Upper lobe of right lung (tissue), 1 donor: ENCODE data around the gene JAKMIP3. TPM values are rescaled to one million over a fixed set of nuclear protein-coding genes. Genes with fewer than 3 reads are reported as not detected.

Source experiments
- ATAC-seq: fragments of 200-7000 bp; cut with Tn5 transposase; one replicate; pipeline ENCODE4 v1.9.1; 2020; ENCODE audit warnings: mild to moderate bottlenecking, moderate library complexity
- DNase-seq: peaks from one replicate; pipeline ENCODE4 v3.0.0-alpha.2; 2020
- H3K27ac ChIP-seq: fragments of 200-600 bp; one replicate; pipeline ENCODE4 v1.8.0; 2022
- H3K27me3 ChIP-seq: fragments of 200-600 bp; one replicate; pipeline ENCODE4 v1.8.0; 2022; ENCODE audit warnings: mild to moderate bottlenecking
- H3K36me3 ChIP-seq: fragments of 200-600 bp; one replicate; pipeline ENCODE4 v1.8.0; 2022
- H3K4me1 ChIP-seq: fragments of 200-600 bp; one replicate; pipeline ENCODE4 v1.8.0; 2022
- H3K4me3 ChIP-seq: fragments of 200-600 bp; one replicate; pipeline ENCODE4 v1.8.0; 2022; ENCODE audit warnings: mild to moderate bottlenecking
- H3K9me3 ChIP-seq: fragments of 200-600 bp; one replicate; pipeline ENCODE4 v1.8.0; 2022
- CTCF ChIP-seq: fragments of 200-600 bp; IDR thresholded peaks from one replicate; pipeline ENCODE4 v1.8.0; 2022; ENCODE audit warnings: antibody characterized with exemption
- intact Hi-C: fragments of 100-400 bp; cut with DNase I; formaldehyde crosslinking; loops from one replicate; pipeline ENCODE4 v1.11.0; 2022
- total RNA-seq: library from RNA; stranded (reverse); fragmentation: NEBNext Ultra II Directional; extraction: Animal tissue kit (Norgen Biotek cat#: 25700); gene quantifications from one replicate; pipeline ENCODE4 v1.2.1, GENCODE V29; 2021
- donor health status: DM: no; HTN: yes; CAD: no; lungs with severe emphysema.

The JAKMIP3 gene
- total RNA-seq, 1 donor from 2014 or later: 0.32 TPM

GRCh38 chr10:132062116-132062515, 3.6 kb upstream of the JAKMIP3 start:
- Histone ChIP-seq H3K4me1 (peaks cover 10% of the 10 kb centered on the region), H3K27me3 (peaks cover 10% of the 10 kb centered on the region), H3K36me3 (no peaks in the 10 kb centered on the region), H3K27ac (no peak overlapping the region), H3K4me3 (no peak overlapping the region), H3K9me3 (no peaks in the 10 kb centered on the region)
- DNase-seq (peak; percentile 31), ATAC-seq (no peak)
- no peak for TF ChIP-seq CTCF
- intact Hi-C loops: no loop called here

DNA sequence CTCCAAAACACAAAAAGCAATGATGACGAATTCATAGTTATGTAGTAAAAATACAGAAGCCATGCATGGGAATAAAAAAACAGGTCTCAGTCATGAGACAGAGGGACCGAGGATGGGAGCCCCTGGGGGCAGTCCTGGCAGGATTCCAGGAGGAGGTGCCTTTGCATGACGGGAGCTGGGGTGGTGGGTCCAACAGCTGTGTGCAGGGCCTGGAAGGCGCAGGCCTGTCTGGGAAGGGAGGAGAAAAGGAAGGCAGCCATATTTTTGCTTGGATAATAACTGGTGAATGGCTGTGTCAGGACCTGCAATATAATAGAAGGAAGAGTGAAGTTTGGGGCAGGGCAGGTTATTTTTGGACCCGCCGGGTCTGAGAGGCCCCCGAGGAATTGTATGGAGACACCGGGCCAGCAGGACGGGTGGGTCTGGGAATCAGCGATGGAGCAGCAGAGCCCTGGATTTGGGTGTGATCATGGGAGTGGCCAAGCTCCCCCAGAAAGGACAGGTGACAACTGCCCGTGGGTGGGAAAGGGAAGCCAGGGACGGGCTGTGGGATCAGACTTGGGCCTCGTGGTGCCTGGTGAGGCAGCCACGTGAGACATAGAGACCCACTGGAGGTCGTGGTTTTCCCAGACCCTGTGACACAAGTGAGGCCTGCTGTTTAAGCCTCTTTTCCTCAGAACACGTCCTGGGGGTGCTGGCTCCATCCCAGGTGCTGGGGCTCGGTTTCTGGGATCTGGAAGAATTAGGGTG, 2.9 kb upstream of the JAKMIP3 start:
- DNase-seq: peak; percentile 36

DNA sequence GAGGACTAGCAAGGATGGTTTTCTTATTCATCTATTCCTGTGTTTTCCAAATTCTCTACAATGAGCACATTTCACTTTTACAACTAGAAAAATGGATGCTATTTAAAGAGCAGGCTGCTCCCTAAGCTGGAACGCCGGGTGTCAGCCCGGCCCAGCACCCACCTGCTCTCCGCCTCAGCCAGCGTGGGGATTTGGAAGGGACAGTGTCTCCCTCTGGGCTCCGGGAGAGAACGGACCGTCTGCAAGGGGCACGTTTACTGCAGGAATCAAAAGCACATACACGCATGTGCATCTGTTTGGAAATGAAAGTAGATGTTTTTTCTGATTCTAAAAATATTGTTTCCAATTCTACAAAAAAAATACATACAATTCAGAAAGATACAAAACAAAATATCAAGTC, 2.3 kb upstream of the JAKMIP3 start:
- intact Hi-C loops: no loop called here
- ATAC-seq (no peak), DNase-seq (peak; percentile 30)
- no peak for TF ChIP-seq CTCF
- peaks cover 4% of the 10 kb centered on the region for H3K27me3 ChIP-seq
- H3K36me3 ChIP-seq: no peaks in the 10 kb centered on the region
- H3K4me3 ChIP-seq: no peak overlapping the region
- H3K4me1 ChIP-seq: peaks cover 10% of the 10 kb centered on the region
- no peak overlapping the region for H3K27ac ChIP-seq
- H3K9me3 ChIP-seq: no peaks in the 10 kb centered on the region

More for the DNA sequence above, 2.9 kb upstream of the JAKMIP3 start:
- intact Hi-C loops: no loop called here
- no peak for ATAC-seq
- Histone ChIP-seq H3K27ac (no peak overlapping the region), H3K27me3 (peaks cover 9% of the 10 kb centered on the region), H3K4me3 (no peak overlapping the region), H3K36me3 (no peaks in the 10 kb centered on the region), H3K4me1 (peaks cover 10% of the 10 kb centered on the region), H3K9me3 (no peaks in the 10 kb centered on the region)
- no peak for TF ChIP-seq CTCF

DNA sequence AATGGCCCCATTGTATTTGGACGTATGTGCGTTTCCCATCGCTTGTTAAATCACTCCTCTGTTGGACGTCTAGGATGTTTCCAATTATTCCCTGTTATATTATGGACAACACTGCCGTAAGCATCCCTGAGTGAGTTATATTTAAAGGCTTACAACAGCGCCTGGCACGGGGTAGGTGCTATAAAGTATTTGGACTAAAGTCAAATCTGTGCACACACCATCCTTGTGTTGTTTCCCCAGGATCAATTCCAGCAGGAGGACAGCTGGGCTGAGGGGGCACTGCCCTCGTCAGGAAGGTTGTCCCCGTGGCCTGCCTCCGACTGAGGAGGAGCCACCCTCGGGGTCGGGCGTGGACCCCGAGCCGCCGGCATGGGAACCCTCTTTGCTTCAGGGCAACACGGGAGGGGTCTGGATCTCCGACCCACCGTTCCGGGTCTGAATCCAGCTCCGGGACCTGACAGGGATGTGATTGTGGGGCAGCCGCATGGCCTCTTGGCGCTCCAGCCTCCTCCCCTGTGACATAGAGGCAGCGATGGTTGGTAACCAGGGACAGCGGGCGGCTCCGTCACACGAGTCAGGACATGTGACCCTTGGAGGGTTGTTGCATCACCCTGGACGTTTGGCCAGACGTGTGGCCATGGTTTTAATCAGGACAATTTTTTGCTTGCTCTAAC, 1.5 kb upstream of the JAKMIP3 start:
- no peak overlapping the region for H3K27ac ChIP-seq
- DNase-seq (peak; percentile 59), ATAC-seq (no peak)
- H3K27me3 ChIP-seq: no peaks in the 10 kb centered on the region
- H3K4me1 ChIP-seq: peaks cover 10% of the 10 kb centered on the region
- no peaks in the 10 kb centered on the region for H3K36me3 ChIP-seq
- TF ChIP-seq CTCF: no peak
- H3K4me3 ChIP-seq: no peak overlapping the region
- intact Hi-C loops: no loop called here
- H3K9me3 ChIP-seq: no peaks in the 10 kb centered on the region

DNA sequence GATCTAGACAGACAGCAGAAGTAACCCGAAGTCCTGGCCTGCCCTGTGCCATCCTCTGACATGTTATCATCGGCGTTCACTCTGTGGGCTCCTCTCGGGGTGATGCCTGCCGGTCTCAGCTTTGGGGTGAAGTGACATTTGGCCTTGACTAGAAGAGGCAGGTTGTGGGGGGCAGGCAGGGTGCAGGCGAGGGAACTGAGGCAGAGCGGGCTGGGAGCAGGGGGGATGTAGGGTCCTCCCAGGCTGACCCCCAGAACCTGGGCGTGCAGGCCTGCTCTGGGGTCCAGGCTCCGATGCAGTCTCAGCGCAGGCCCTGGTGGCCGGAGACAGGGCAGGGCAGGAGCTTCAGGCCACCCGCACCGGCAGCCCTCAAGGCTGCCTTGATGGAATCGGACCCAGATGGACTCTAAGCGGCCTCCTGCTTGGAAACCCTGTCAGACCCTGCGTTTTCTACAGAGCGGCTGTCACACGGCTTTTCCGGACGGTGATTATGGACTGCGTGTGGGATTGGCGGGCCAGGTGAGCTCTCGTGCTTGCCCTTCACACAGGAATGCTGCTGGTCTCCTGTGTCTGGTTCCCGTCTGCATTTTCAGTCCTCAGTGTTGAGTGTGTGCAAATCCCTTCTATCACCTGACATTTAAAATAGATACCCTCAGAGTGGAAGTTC, 842 bp upstream of the JAKMIP3 start:
- no peak overlapping the region for H3K27ac ChIP-seq
- TF ChIP-seq CTCF: no peak
- no peaks in the 10 kb centered on the region for H3K9me3 ChIP-seq
- ATAC-seq (peak; percentile 10), DNase-seq (peak; percentile 52)
- H3K36me3 ChIP-seq: no peaks in the 10 kb centered on the region
- intact Hi-C loops: no loop called here
- H3K4me1 ChIP-seq: peaks cover 10% of the 10 kb centered on the region
- H3K27me3 ChIP-seq: no peaks in the 10 kb centered on the region
- H3K4me3 ChIP-seq: peak overlapping the region; percentile 53
